22Rv1 (cell line): ENCODE data around the gene ZEB2.

ENCODE experiments used
- CTCF ChIP-seq: fragments of 450-650 bp; IDR thresholded peaks from 2 replicates; pipeline ENCODE4 v1.5.1; 2017; ENCODE audit warnings: mild to moderate bottlenecking
- ZFX ChIP-seq: fragments of 450-650 bp; IDR thresholded peaks from 2 replicates; pipeline ENCODE4 v1.6.1; 2017; ENCODE audit warnings: antibody characterized with exemption, borderline replicate concordance

GRCh38 chr2:144348846-144349245 lies 171.1 kb downstream of the ZEB2 start:
- TF ChIP-seq CTCF (no peak), ZFX (no peak)
